Activated CD8-positive, alpha-beta T cell treated with anti-CD3 and anti-CD28 coated beads for 36 hours (primary cell): Measurements from ENCODE around the gene ATP6V0E2. TPM values are rescaled to one million over a fixed set of nuclear protein-coding genes. Genes with fewer than 3 reads are reported as not detected.

ENCODE experiments used
- ATAC-seq: fragments of 200-7000 bp; cut with Tn5 transposase; one replicate; pipeline ENCODE4 v1.10.0; 2021; ENCODE audit warnings: mild to moderate bottlenecking, moderate library complexity
- CTCF ChIA-PET: fragments of 350-600 bp; sonication (Branson Sonifier 250); formaldehyde crosslinking; loops from one replicate; lab custom pipeline; 2021; ENCODE audit warnings: antibody characterized with exemption; lab: Charles Lee
- POLR2A ChIA-PET: fragments of 350-600 bp; sonication (Branson Sonifier 250); formaldehyde crosslinking; loops from one replicate; lab custom pipeline; 2021; ENCODE audit warnings: antibody characterized with exemption; lab: Charles Lee
- DNase-seq: peaks from one replicate; pipeline ENCODE4 v3.0.0-alpha.2; 2020
- H3K27ac Mint-ChIP-seq: one replicate; pipeline ENCODE4 v1.8.0; 2021; ENCODE audit warnings: mild to moderate bottlenecking, mixed read lengths
- H3K27me3 Mint-ChIP-seq: one replicate; pipeline ENCODE4 v1.8.0; 2021; ENCODE audit warnings: mixed read lengths
- H3K36me3 Mint-ChIP-seq: one replicate; pipeline ENCODE4 v1.8.0; 2021; ENCODE audit warnings: low read depth, mixed read lengths
- H3K4me1 Mint-ChIP-seq: one replicate; pipeline ENCODE4 v1.8.0; 2021; ENCODE audit warnings: low read depth, mixed read lengths
- H3K4me3 Mint-ChIP-seq: one replicate; pipeline ENCODE4 v1.8.0; 2021; ENCODE audit warnings: mild to moderate bottlenecking, moderate library complexity, mixed read lengths
- H3K9me3 Mint-ChIP-seq: one replicate; pipeline ENCODE4 v1.8.0; 2021; ENCODE audit warnings: mixed read lengths
- intact Hi-C: fragments of 100-400 bp; cut with micrococcal nuclease; formaldehyde crosslinking; loops from one replicate; pipeline ENCODE4 v1.10.0; 2022
- total RNA-seq, 2 experiments: library from RNA; stranded (reverse); gene quantifications; one replicate each; pipeline ENCODE4 v1.2.3, GENCODE V29; 2021
- TF ChIP-seq, protein P1 (sequence below): fragments of 200-600 bp; IDR thresholded peaks from one replicate; pipeline ENCODE4 v1.8.0; 2022; ENCODE audit warnings: antibody characterized with exemption, mild to moderate bottlenecking

The ATP6V0E2 gene
- total RNA-seq, 2 experiments from 2014 or later = 46.3 to 46.7 TPM

DNA sequence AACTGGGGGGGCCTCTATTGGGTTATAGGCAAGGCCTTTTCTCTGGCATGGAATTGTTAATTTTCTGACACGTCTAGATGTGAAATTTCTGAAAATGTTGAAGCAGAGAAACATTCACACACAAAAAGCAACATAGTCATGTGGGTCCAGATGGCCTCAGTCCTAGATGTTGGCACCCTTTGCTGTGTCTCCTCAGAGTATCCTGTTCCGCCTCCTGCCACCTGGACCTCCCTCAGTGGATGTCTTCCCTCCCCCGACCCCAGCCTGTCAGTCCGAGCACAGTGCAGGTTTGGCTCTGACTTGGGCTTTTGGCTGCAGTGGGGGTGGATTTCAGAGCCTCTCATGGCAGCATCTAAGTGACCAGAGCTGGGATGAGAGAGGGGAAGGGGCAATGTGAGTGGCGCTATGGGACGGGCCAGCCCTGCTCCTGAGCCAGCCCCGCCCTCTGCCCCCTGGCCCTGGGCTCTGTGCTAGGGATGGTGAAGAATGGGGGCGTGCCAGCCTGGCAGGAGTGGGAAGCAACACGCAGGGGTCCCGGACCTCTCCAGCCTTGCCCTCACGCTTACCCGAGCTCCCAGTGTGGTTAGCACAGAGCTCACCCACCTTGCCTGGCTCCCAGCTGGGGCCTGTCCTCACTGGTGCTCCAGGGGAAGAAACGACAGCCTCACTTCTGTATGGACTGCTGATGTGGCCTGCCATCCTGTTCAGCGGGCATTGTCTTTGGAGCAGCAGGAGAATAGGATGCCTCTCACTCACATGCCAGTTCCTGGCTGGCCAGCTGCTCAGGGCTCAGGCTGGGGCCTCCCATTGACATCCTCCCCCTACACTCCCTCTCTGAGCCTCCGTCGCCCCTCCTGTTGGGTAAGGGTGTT, 6.2 kb downstream of the ATP6V0E2 start:
- Mint-ChIP-seq H3K27ac (no peak overlapping the region), H3K27me3 (no peaks in the 10 kb centered on the region), H3K36me3 (peaks cover 25% of the 10 kb centered on the region), H3K9me3 (no peaks in the 10 kb centered on the region), H3K4me1 (peaks cover 27% of the 10 kb centered on the region), H3K4me3 (no peak overlapping the region)
- TF ChIP-seq, protein P1, sequence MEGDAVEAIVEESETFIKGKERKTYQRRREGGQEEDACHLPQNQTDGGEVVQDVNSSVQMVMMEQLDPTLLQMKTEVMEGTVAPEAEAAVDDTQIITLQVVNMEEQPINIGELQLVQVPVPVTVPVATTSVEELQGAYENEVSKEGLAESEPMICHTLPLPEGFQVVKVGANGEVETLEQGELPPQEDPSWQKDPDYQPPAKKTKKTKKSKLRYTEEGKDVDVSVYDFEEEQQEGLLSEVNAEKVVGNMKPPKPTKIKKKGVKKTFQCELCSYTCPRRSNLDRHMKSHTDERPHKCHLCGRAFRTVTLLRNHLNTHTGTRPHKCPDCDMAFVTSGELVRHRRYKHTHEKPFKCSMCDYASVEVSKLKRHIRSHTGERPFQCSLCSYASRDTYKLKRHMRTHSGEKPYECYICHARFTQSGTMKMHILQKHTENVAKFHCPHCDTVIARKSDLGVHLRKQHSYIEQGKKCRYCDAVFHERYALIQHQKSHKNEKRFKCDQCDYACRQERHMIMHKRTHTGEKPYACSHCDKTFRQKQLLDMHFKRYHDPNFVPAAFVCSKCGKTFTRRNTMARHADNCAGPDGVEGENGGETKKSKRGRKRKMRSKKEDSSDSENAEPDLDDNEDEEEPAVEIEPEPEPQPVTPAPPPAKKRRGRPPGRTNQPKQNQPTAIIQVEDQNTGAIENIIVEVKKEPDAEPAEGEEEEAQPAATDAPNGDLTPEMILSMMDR = no peak
- no peak for DNase-seq
- POLR2A ChIA-PET = interaction anchor here (2.2 kb wide), 1 partner anchor 10 kb away, joined by 8 read pairs; no protein-coding TSS in a partner anchor
- CTCF ChIA-PET = interaction anchor here (1.2 kb wide), 1 partner anchor 73 kb away, joined by 3 read pairs; no protein-coding TSS in a partner anchor
- intact Hi-C loops = no loop called here
- ATAC-seq = no peak

DNA sequence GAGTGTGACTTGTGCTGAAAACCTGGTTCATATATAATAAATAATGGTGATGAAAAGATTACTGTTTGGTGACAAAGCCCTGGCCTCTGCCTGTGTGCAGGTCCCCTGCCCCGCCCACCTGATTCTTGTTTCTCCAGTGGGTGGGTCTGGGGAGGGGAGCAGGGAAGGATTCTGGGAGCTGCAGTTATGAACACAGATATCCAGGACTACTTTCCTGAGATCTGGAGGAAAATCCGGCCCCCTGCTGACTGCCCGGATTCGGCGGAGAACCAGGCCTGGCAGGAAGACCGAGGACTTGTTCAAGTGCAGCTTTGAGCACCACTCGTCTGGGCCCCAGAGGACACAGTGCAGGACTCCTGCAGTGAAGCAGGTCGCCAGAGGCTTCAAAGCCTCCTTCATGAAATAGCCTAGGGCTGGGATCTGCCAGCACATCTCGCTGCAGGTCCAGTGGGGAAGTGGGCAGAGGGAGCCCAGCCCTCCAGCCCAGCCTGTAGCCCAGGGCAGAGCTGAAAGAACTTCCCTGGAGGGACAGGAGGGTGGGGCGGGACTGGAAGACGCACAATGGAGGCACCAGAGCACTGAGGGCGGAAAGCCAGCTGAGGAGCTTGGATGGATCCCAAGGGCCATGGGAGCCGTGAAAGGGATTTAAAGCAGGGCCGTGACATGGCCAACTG, 7.0 kb downstream of the ATP6V0E2 start:
- no peaks in the 10 kb centered on the region for H3K9me3 Mint-ChIP-seq
- ChIA-PET CTCF (interaction anchor here (1.2 kb wide), 1 partner anchor 73 kb away, joined by 3 read pairs; no protein-coding TSS in a partner anchor), POLR2A (interaction anchor here (2.2 kb wide), 1 partner anchor 11 kb away, joined by 8 read pairs; no protein-coding TSS in a partner anchor)
- DNase-seq (no peak), ATAC-seq (no peak)
- H3K27me3 Mint-ChIP-seq = no peaks in the 10 kb centered on the region
- no peak overlapping the region for H3K27ac Mint-ChIP-seq
- peaks cover 19% of the 10 kb centered on the region for H3K4me1 Mint-ChIP-seq
- peaks cover 20% of the 10 kb centered on the region for H3K36me3 Mint-ChIP-seq
- TF ChIP-seq, protein P1 = no peak
- intact Hi-C loops = no loop called here
- H3K4me3 Mint-ChIP-seq = no peak overlapping the region

DNA sequence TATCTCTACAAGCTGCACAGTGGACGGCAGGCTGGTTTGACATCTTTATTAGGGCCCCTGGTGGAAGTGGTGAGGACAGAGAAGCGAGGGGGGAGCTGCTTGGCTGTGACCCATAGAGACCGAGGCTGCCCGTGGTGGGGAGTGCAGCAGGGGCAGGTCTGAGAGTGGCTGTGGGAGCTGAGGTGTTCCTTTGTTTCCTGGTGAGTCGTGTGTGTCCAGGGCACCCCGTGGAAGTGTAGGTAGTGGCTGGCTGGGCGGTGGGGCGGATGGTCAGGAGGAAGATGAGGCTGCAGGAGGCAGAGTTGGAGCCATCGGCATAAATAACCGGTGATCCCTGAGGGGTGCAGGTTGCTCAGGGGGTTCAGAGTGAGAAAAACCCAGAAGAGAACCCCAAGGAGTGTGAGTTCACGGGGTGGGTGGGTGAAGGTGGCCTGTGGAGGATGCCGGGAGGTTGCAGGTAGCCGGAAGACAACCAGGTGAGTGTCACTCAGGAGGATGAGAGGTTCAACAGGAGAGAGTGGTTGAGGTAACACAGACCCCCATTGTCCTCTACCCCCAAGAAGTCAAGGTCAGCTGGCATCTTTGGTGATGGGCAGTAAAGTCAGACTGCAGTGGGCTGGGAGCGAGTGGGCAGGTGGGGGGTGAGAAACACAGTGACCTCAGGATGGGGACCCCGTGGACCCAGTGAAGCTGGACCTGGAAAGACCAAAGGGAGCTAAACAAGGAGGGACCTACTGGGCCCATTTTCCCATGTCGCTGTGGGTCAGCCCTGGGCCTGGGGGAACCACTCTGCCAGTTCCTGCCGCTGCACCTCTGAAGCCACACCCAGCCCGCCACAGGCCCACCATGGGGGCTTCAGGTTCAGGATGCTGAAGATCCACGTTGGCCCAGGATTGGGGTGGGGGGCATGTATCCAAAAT, 7.8 kb downstream of the ATP6V0E2 start:
- intact Hi-C loops = no loop called here
- Mint-ChIP-seq H3K36me3 (peaks cover 14% of the 10 kb centered on the region), H3K27me3 (no peaks in the 10 kb centered on the region), H3K27ac (no peak overlapping the region), H3K9me3 (no peaks in the 10 kb centered on the region), H3K4me3 (no peak overlapping the region), H3K4me1 (peaks cover 16% of the 10 kb centered on the region)
- TF ChIP-seq, protein P1 = no peak
- DNase-seq = no peak
- ChIA-PET POLR2A (interaction anchor here (1.0 kb wide), 1 partner anchor 12 kb away, joined by 3 read pairs; no protein-coding TSS in a partner anchor), CTCF (interaction anchor here (0.9 to 2.5 kb wide), 3 partner anchors 11 to 43 kb away, joined by 3 to 15 read pairs (median 12); partner anchors contain the start of gene ZNF862)
- no peak for ATAC-seq

DNA sequence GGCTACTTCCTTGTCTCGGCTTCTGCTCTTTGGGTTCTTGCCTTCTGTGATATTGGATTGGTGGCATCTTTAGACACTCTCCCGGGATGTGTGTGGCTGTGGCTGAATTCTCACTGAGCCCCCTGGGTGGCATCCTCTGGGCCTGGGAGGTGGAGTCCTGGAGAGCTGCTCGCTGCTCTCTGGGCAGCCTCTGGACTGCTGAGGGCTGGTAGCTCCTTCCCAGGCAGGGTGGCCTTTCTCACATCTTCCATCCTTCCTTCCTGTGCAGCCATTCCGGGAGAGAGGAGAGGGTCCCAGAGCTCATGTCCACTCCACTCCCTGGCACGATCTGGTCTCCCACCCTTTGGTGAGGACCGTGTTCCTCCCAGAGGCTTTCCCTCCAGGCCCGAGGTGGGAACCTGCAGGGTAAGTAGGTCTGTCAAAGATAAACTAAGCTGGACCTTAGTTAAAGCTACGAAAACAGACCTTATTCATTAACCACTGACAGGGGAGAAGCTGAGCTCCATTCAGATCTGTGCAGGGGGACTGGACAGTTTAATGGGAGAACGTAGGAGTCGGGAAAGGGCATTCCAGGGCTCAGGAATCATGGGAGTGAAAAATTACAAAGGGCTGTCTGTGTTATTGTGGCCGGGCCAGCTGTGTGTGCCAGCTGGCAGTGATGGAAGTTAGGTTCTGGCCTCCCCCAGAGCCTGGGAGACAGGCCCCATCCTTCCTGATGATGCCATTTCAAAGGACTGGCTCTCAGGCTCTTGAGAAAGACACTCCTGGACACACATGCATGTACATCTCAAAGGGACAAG, 8.7 kb downstream of the ATP6V0E2 start:
- H3K27me3 Mint-ChIP-seq = no peaks in the 10 kb centered on the region
- no peaks in the 10 kb centered on the region for H3K9me3 Mint-ChIP-seq
- peaks cover 14% of the 10 kb centered on the region for H3K4me1 Mint-ChIP-seq
- ATAC-seq (no peak), DNase-seq (no peak)
- peak overlapping the region; percentile 14 for H3K27ac Mint-ChIP-seq
- ChIA-PET POLR2A (interaction anchor here (1.0 to 3.1 kb wide), 3 partner anchors 11 to 43 kb away, joined by 3 to 11 read pairs (median 5); no protein-coding TSS in a partner anchor), CTCF (interaction anchor here (0.6 to 2.5 kb wide), 10 partner anchors 8 to 198 kb away, joined by 3 to 15 read pairs (median 6); partner anchors contain the start of gene ZNF862)
- no peak overlapping the region for H3K4me3 Mint-ChIP-seq
- TF ChIP-seq, protein P1 = no peak
- H3K36me3 Mint-ChIP-seq = peaks cover 13% of the 10 kb centered on the region
- intact Hi-C loops = no loop called here
